Measurements from ENCODE around the gene TXNDC9.
"Not testable (repeated sequence)": the region's sequence is repeated elsewhere in the genome, so short reads cannot be mapped to it uniquely, and the experiment has no call there.

TXNDC9 gene

DNA sequence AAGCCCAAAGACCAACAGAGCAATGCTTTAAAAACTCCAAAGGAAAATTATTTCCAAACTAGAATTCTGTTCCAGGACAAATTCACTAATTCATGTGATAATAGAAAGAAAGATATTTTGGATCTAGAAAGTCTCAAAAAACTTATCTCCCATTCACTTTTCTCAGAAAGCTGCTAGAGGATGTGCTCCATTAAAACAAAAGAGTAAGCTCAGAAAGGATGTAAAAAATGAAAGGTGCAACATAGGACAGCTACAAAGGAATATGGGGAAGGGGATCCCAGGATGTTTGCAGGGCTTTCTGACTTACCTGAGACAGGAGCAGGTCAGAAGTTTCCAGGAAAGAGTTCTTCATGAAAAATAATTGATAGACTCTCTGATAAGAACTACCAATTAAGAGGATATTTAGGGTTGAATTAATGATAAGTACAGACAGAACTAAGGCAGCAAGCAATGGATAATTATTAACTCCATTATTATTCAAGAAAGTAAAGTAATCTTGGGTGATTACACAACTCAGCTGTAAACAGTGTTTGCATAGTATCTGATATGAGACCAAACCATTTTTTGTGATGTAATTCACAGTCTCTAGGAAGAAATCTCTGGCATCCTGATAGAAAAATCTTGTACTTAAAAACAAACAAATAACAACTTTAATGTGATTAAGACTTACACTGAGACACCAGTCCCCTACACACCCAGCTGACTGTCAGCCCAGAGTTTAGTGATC lies 56.0 kb downstream of the TXNDC9 start:
- H3K4me3 Mint-ChIP-seq, result no peak overlapping the region
- no peak overlapping the region for H3K27ac Mint-ChIP-seq
- ATAC-seq (ENCODE audit: low read depth), result no peak
- H3K27me3 Mint-ChIP-seq, result no peaks in the 10 kb centered on the region
- H3K36me3 Mint-ChIP-seq, result peaks cover 26% of the 10 kb centered on the region
- H3K9me3 Mint-ChIP-seq, result peaks cover 10% of the 10 kb centered on the region
- no peak for DNase-seq (ENCODE audit: low spot score in 2 of 2)
- H3K4me1 Mint-ChIP-seq, result no peaks in the 10 kb centered on the region

DNA sequence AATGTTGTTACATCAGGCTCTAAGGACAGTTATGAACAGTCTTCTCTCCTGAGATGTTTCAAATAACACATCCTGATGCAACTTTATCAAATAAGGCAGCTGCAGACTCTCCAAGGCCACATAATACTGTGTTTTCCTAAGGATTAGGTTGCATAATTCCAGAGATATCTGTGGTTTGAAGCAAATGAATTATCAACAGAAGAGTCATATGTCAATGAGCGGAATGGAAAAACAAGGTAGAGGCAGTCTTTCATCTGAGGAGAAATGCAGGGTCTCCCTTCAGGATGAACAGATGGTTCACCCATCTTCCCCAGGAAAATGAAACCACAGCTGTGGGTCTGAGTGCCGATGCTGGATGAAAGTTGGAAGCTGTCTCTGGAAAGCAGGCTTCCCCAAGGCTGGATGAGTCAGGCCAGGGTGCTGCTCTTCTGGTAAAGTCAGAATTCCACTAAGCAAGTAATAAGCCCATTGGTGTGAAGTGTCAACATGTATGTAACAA lies 57.3 kb downstream of the TXNDC9 start:
- ATAC-seq (ENCODE audit: low read depth) (no peak), DNase-seq (ENCODE audit: low spot score in 2 of 2) (no peak)
- Mint-ChIP-seq H3K27ac (no peak overlapping the region), H3K36me3 (peaks cover 23% of the 10 kb centered on the region), H3K4me3 (no peak overlapping the region), H3K9me3 (peaks cover 10% of the 10 kb centered on the region), H3K4me1 (no peaks in the 10 kb centered on the region), H3K27me3 (no peaks in the 10 kb centered on the region)

DNA sequence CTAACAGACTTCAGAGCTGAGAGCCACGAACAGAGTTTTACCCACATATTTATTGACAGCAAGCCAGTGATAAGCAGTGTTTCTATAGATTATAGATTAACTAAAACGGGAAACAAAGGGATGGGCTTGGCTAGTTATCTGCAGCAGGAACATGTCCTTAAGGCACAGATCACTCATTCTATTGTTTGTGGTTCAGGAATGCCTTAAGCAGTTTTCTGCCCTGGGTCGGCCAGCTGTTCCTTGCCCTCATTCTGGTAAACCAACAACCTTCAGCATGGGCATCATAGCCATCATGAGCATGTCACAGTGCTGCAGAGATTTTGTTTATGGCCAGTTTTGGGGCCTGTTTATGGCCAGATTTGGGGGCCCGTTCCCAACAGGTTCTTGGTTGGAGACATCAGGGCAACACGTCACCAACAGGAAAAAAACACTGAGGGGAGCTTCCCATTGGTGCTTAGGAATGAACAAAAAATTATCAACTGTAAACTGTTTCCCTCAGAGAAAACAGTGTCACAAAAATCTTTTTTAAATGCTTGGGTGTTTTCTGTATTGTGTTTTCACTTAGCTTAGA lies 57.9 kb downstream of the TXNDC9 start:
- H3K4me1 Mint-ChIP-seq; DNase-seq (ENCODE audit: low spot score in 2 of 2); ATAC-seq (ENCODE audit: low read depth); H3K9me3 Mint-ChIP-seq; H3K27me3 Mint-ChIP-seq; H3K27ac Mint-ChIP-seq; H3K4me3 Mint-ChIP-seq: not testable (repeated sequence)
- peaks cover 21% of the 10 kb centered on the region for H3K36me3 Mint-ChIP-seq

DNA sequence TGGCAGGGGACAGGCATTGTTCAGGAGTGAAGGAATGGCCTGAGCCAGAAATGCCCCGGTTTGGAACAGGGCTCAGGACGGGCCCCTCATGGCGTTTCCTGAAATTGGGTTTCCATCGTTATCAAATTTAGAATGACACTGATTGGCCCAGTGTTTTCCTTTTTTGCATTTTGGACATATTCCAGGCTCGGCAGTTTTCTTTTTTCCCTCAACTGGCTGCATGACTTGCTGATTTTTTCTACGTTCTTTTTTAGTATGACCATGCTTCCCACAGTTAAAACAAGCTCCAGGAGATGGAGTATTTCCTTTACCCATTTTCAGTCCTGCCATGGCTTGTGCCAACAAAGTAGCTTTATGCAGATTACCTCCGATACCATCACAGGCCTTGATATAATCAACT lies 60.3 kb downstream of the TXNDC9 start:
- Mint-ChIP-seq H3K27me3 (no peaks in the 10 kb centered on the region), H3K36me3 (peaks cover 23% of the 10 kb centered on the region), H3K4me3 (no peak overlapping the region), H3K27ac (no peak overlapping the region), H3K4me1 (no peaks in the 10 kb centered on the region), H3K9me3 (peaks cover 9% of the 10 kb centered on the region)
- no peak for ATAC-seq (ENCODE audit: low read depth)
- no peak for DNase-seq (ENCODE audit: low spot score in 2 of 2)

All from memory B cell (primary cell).